ENCODE data around the gene NAV3.

NAV3 gene, protein sequence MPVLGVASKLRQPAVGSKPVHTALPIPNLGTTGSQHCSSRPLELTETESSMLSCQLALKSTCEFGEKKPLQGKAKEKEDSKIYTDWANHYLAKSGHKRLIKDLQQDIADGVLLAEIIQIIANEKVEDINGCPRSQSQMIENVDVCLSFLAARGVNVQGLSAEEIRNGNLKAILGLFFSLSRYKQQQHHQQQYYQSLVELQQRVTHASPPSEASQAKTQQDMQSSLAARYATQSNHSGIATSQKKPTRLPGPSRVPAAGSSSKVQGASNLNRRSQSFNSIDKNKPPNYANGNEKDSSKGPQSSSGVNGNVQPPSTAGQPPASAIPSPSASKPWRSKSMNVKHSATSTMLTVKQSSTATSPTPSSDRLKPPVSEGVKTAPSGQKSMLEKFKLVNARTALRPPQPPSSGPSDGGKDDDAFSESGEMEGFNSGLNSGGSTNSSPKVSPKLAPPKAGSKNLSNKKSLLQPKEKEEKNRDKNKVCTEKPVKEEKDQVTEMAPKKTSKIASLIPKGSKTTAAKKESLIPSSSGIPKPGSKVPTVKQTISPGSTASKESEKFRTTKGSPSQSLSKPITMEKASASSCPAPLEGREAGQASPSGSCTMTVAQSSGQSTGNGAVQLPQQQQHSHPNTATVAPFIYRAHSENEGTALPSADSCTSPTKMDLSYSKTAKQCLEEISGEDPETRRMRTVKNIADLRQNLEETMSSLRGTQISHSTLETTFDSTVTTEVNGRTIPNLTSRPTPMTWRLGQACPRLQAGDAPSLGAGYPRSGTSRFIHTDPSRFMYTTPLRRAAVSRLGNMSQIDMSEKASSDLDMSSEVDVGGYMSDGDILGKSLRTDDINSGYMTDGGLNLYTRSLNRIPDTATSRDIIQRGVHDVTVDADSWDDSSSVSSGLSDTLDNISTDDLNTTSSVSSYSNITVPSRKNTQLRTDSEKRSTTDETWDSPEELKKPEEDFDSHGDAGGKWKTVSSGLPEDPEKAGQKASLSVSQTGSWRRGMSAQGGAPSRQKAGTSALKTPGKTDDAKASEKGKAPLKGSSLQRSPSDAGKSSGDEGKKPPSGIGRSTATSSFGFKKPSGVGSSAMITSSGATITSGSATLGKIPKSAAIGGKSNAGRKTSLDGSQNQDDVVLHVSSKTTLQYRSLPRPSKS (N-terminal part only)

DNA sequence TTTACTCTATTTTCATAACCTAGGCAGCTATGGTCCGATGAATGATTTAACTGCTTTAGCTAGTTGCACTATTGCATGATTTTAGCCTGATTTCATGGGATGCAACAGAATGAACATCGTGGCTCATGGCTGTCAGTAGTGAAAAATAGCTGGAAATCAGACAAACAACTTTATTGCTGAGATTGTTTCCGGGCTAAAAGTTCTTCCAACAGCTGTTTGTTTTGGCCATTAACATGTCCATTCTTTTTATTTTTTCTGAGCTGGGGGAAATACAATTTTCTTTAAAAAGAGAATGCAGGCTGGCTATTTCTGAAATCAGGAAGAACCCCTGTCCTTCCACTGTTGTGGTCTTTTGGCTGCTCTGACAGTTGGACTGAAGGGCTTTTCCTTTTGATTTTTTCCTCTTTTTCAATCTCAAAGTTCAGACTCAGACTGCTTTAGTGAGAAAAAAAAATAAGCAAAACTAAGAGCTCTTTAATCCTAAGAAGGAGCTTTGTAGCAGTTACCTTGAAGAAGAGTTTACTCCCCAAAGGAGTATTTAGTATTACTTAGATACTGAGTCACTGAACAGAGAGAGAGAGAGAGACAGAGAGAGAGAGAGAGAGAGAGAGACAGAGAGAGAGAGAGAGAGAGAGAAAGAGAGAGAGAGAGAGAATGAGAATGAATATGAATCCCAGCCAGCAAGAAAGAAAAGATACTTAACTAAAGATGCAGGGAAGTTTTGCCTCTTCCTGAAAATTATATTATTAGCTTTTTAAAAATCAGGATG, at the start of gene NAV3:
Gene NAV3 (plus strand): TSS at position 312 of the 769 bp plus-strand sequence. CDS start 568 bp downstream, outside the sequence.
- no peak for DNase-seq (ENCODE audit: low read depth in 2 of 2)

DNA sequence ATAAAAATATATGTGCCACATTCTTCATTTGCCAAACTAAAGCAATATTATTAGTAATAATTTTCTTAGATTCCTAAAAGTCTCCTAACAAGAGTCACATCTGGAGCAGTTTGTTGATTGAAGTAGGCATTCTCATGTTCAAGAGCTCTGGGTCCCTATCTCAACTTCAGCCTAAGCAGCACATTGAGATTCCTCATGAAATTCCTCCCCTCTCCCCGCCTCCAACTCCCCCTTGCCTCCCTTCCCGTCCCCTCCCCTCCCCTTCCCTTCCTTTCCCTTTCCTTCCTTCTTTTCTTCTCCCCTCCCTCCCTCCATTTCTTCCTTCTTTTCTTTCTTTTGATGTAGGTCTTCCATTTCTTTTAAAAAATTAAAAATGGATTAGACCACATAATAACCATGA, 48.7 kb upstream of the NAV3 start:
- no peak for DNase-seq (ENCODE audit: low read depth in 2 of 2)

DNA sequence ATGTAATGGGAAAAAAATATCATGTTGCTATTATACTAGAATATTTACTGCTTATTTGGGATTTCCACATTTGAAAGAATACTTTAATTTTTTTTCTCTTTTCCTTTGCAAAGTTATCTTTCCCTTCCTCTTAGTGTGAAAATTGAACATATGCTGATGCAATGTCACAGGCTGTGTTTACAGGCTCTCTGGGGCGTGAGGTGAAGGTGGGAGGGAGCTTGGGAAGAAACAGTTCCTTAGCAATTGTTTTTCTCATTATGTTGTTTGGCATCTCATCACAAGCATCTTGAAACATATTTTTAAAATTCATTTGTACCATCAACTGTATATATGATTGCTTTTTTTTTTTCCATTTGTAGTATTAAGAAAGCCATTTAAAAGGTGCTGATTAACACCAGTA, 47.9 kb upstream of the NAV3 start:
- no peak for DNase-seq (ENCODE audit: low read depth in 2 of 2)

DNA sequence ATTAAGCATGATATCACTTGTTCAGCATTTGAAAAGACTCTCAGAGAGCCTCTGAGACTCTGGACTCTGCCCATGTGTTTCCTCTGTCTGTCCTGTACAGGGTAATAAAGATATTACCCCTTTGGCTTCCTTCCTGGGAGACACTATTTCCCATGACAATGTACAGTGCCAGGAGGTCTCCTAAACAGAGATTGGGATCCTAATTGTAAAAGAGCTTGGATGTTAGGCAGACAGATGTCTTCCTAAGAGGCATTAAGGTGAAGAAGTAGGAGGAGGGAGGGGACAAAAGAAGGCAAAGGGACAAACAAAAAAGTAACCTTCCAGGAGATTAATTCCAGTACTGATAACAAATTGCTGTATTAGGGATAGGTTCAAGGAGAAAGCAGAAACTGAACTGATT, 45.5 kb upstream of the NAV3 start:
- DNase-seq (ENCODE audit: low read depth in 2 of 2), result no peak

DNA sequence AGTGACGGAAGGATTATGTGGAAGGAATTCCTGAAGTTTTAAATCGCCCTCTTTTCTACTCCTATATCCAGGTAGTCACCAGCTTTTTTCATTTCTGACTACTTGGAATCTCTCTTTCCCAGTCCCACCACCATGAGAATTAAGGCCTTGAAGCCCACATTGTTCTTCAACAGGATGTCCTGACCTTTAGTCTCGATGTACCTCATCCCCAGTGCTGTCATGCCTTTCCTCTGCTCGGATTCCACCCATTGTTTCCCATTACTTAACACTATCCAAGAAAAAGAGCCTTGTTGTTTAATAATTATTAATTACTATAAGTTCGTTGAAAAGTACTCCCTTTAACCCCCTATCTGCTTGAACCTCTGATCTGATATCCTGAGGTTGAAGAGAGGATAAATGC, 44.0 kb upstream of the NAV3 start:
- DNase-seq (ENCODE audit: low read depth in 2 of 2), result no peak

DNA sequence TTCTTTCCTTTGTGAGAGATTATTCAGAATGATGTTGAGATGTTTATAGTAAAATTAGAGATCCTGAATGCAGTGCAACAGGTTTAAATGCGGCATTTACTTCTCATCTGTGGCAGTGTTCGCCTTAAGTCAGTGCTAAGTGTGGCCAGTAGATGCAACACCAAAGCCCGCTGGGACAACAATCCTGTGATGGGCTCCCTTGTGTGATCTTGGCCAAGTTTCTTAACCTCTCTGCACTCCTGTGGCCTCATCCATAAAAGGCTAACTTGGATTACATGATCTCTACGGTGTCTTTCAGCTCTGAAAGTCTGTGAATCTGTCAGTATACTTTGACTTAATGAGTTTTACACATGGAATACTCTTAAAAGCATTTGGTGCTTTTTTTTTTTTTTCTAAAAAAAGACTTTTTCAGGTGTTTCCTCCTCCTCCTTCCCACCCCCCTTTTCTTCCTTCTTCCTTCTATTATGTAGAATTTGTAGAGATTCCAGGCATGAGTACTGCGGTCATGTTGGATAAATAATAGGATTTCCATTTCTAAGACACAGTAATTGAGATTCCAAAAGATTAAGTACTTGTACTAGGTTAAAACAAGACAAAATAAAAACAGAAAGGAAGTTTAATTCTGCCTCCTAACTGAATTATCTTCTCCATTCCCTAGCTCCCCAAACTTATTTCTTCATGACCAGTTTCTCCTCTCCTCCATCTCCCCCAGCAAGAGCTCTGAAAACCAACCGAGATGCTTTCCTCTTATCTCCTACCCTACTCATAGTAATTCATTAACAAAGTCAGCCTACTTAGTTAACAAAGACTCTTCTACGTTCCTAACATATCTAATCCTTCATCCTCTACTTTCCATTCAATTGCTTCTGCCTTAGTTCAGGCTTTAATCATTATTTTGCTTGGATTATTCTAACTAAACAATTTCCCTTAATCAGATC, 42.2 kb upstream of the NAV3 start:
- DNase-seq (ENCODE audit: low read depth in 2 of 2), result no peak

DNA sequence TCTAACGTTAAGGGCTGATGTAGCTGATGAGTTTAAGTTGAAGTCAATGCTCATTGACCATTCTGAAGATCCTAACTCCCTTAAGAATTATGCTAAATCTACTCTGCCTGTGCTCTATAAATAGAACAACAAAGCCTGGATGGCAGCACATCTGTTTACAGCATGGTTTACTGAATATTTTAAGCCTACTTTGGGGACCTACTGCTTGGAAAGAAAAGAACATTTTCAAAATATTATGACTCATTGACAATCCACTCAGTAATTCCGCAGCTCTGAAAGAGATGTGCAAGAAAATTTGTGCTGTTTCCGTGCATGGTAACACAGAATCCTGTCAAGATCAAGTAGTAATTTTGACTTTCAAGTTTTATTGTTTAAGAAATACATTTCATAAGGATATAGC, 35.0 kb upstream of the NAV3 start:
- DNase-seq (ENCODE audit: low read depth in 2 of 2), result no peak

DNA sequence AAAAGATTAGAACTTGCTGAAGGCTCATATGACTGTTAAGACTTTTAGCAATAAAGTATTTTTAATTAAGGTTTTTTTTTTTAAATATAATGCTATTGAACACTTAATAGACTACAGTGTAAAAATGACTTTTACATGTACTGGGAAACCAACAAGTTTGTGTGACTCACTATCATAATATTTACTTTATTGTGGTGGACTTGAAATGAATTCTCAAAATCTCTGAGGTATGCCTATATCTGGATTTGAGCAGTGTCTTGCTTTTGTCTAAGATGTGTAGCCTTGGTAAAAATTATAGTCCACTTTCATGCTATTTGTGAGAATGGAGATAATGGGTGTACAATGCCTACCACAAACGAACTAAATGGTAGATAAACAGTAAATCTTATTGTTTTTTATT, 33.9 kb upstream of the NAV3 start:
- DNase-seq (ENCODE audit: low read depth in 2 of 2), result no peak

DNA sequence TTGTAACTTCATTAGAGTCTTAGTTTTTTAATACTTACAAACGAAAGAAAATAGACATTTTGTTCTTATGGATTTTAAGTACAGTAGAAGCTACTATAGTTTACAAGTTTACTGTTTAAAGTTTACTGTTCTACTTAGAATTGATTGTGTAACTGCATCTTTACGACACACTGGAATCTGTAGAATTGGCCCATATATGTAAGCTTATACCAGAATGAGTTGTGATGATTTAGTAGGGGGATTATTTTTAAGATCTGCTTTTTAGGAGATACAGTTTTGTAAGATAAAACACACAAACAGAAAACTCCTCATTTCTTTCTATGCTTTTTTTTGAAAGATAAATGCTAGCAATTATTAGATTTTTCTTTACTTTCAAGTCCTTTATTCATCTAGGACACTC, 30.2 kb upstream of the NAV3 start:
- no peak for DNase-seq (ENCODE audit: low read depth in 2 of 2)

DNA sequence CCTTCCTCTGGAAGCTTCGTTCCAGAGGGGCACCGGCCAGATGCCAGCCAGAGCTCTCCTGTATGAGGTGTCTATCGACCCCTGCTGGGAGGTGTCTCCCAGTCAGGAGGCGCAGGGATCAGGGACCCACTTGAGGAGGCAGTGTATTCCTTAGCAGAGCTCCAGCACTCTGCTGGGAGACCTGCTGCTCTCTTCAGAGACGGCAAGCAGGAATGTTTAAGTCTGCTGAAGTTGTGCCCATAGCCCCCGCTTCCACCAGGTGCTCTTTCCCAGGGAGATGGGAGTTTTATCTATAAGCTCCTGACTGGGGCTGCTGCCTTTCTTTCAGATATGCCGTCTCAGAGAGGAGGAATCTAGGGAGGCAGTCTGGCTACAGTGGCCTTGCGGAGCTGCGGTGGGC, 22.2 kb upstream of the NAV3 start:
- DNase-seq (ENCODE audit: low read depth in 2 of 2), result no peak

DNA sequence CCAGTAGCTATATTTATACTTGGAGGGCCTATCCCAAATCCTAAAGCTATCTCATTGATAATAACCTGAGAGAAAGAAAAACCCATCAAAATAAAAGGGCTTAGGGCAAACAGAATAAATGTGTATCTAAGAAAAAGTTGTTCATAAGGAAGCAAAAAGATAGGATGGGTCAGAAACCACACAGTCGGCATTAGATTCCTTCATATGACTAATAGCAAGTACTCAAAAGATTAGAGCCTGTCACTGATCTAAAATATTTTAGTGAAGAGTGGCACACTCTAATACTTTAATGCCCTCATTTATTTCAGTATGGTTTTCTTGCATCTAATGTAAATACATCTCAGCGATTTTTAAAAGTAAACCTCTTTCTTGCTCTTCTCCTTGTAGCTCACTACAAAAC, 17.1 kb upstream of the NAV3 start:
- DNase-seq (ENCODE audit: low read depth in 2 of 2), result no peak

DNA sequence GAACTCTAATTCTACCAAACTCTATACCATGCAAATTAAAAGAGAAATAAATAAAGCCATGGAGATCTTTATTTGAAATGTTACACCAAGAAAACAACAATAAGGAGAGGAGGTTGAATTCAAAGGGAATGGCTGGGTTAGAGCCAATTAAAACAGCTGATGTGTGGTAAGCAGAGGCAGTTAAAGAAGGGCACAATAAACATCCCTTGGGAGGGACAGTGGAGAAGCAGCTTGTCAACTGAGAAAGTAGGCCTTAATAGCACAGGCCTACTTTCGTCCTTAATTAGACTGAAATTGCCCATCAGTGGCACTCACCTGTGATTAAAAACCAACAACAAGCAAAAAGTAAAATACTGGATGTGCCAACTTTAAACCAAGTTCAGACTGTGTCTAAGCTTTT, 16.3 kb upstream of the NAV3 start:
- DNase-seq (ENCODE audit: low read depth in 2 of 2), result no peak

DNA sequence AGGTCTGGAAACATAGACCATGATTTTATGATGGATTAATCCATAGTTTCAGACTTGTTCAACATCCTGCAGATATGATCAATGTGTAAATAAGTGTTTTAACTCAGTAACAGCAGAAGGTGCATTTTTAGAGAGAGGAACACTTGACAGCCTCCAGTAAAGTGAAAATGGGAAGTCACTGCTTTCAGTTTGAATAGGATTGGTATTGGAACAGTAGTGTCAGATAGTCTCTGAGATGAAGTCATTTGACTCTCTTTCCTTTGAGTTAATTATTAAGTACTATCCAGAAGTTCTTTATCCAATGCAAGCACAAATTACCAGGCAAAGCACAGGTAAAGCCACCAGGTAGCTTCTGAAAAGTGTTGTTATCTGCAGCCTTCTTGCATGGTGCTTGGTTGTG, 14.5 kb upstream of the NAV3 start:
- no peak for DNase-seq (ENCODE audit: low read depth in 2 of 2)

DNA sequence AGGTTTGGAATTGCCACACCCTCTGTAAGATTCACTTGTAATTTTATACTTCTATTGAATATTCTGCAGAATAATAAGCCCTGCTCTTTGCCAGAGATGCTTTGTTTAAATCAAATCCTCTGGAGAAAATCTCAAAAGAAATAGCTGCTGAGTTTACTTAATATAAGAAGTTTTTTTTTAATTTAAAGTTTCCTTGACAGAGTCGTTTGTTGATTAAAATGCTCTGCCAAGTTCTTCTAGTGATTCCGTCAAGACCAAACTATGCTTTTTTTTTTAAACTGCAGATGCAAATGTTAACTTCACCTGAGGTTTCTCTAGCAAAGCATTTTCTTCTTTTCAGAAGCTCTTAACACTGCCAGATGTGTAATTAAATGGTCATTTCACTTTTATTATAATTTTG, 13.4 kb upstream of the NAV3 start:
- DNase-seq (ENCODE audit: low read depth in 2 of 2), result no peak

DNA sequence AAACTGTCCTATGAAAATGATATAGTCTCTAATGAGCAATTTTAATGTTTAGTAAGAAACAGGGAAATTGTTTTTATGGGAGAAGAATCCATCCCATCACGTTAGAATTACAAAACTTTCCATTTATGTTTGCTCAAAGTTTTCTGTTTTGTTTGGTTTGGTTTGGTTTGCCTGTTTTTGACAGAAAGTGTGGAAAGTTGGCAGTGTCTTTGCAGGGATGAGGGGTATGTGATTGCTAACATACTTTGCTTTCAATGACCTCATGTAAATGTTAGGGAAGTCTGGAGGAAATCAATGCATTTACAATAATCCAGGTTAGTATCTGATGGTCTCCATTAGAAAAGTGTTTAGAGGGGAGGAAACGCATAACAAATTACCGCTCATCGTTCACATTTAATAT, 12.3 kb upstream of the NAV3 start:
- DNase-seq (ENCODE audit: low read depth in 2 of 2), result no peak

DNA sequence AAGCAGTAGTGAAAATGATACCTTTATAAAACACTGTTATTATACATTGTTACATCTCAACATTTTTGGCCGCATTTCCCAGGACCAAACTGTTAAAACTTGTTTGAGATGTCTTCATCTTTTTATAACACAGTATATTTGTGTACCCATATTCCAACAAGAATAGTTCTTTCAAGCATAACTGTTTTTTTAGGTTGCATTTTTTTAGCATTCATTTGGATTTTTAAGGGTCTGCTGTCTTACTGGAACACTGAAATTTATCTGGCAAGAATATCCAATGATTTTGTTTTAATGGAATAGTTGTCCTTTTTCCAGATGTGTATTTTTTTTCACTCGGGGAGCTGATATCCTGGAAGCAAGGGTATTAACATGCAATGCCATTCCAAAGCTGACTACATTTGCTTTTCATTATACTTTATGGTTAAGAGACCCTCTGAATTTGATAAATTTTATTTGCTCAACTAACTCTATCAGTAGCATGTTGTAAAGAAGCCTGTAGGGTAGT, 8.9 kb upstream of the NAV3 start:
- no peak for DNase-seq (ENCODE audit: low read depth in 2 of 2)

DNA sequence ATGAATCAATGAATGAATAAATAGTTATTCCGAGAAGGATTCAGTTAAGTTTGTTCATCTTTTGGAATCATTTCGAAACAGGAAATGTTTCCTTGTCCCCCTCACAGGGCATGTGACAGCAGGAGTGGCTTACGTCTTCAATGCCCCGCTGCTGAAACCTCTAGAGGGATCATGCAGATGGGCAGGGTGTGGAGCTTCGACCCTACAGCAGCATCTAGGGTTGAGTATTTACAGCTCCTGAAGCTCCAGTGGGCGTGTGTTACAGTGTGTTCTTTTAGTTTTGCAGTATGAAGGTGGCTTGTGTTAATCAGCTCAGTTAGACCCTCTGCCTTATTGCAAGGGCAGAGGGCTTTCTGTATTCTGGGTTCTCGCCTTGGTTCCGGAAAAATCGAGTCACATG, 2.6 kb downstream of the NAV3 start:
- no peak for DNase-seq (ENCODE audit: low read depth in 2 of 2)

DNA sequence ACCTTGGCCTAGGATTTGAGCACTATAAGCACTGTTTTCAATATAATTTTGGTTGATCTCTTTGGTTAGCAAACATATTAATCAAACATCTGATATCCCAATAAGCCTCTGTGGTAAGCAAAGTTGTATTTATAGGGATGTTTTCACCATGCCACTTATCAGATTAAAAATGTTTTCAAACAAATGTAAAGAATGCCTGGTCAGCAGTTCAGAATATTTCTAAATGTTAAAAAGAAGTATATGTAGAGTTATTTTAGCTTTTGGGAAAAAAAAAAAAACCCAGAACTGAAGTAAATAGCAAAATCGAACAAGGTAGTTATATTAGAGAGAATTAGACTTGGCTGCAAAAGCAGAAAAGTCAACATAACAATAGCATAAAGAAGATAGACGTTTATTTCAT, 3.9 kb downstream of the NAV3 start:
- no peak for DNase-seq (ENCODE audit: low read depth in 2 of 2)

DNA sequence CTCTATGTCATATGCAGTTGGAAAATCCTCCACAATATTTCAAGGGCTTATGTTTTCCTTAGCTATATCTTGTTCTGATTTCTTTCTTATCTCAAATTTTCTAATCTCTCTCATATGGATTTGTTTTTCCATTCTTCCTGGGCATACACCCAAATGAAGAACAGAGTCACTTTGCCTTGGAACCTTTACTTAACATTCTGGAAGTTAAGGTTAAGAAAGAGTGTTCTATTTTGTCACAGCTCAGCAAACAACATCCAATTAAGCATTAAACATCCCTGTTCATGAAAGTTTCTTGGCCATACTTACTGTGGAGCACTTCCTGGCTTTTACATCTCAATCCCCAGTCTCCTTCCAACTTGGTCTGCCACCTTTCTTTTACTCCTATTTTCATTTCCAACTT, 5.3 kb downstream of the NAV3 start:
- no peak for DNase-seq (ENCODE audit: low read depth in 2 of 2)

DNA sequence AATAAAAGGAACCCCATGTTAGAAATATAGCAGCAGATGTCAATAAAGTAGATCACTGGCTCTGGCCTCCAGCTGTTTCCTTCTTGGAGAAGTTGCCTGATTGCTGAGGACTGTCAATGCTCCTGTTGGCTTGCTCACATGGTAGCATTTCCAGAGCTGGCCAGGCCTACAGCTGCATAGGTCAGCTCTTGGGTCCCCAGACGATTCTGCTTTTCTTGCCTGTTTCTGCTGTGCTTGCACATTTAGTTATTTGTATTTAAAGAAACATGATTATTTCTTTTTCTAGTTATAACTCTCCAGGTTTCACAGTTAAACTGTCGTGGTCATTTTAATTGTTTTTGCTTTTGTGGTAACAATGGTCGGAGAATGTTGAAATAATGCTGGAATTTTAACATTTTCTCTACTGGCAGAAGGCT, 7.2 kb downstream of the NAV3 start:
- no peak for DNase-seq (ENCODE audit: low read depth in 2 of 2)

Measured in stimulated activated CD8-positive, alpha-beta memory T cell treated with anti-CD3 and anti-CD28 coated beads, Interleukin-2, amount 100 ng/mL, for 48 hours (primary cell).